Calu3 (cell line): ENCODE results near the gene RXFP1. TPM values are rescaled to one million over a fixed set of nuclear protein-coding genes. Genes with fewer than 3 reads are reported as not detected.

Experiments used
- BruUV-seq: library from RNA; stranded (reverse); fragments of 400-500 nt; replicated peaks from 2 replicates; lab custom pipeline; 2021; lab: Mats Ljungman, UMichigan
- CTCF ChIA-PET: fragments of 300-600 bp; sonication (Branson Sonifier 250); formaldehyde crosslinking; loops from one replicate; lab custom pipeline; 2022; ENCODE audit warnings: antibody characterized with exemption; lab: Charles Lee
- DNase-seq: peaks from one replicate; pipeline ENCODE4 v3.0.0; 2022
- H3K27ac Mint-ChIP-seq: one replicate; pipeline ENCODE4 v1.8.0; 2022; ENCODE audit warnings: mixed read lengths; ENCODE audit not compliant: unreplicated experiment
- H3K27me3 Mint-ChIP-seq: one replicate; pipeline ENCODE4 v1.8.0; 2022; ENCODE audit warnings: mixed read lengths; ENCODE audit not compliant: unreplicated experiment
- H3K36me3 Mint-ChIP-seq: one replicate; pipeline ENCODE4 v1.8.0; 2022; ENCODE audit warnings: mild to moderate bottlenecking, moderate library complexity, mixed read lengths; ENCODE audit not compliant: insufficient read depth, unreplicated experiment
- H3K4me1 Mint-ChIP-seq: one replicate; pipeline ENCODE4 v1.8.0; 2022; ENCODE audit warnings: mild to moderate bottlenecking, low read depth, mixed read lengths; ENCODE audit not compliant: unreplicated experiment
- H3K4me3 Mint-ChIP-seq: one replicate; pipeline ENCODE4 v1.8.0; 2022; ENCODE audit warnings: mild to moderate bottlenecking, low read depth, moderate library complexity, mixed read lengths; ENCODE audit not compliant: unreplicated experiment
- H3K9me3 Mint-ChIP-seq: one replicate; pipeline ENCODE4 v1.8.0; 2022; ENCODE audit warnings: low read depth, mixed read lengths; ENCODE audit not compliant: unreplicated experiment
- CTCF ChIP-seq: fragments of 200-600 bp; IDR thresholded peaks from one replicate; pipeline ENCODE4 v1.8.0; 2022; ENCODE audit warnings: antibody characterized with exemption; ENCODE audit not compliant: unreplicated experiment
- intact Hi-C: fragments of 100-400 bp; cut with micrococcal nuclease; formaldehyde crosslinking; loops from one replicate; pipeline ENCODE4 v1.10.0; 2022; ENCODE audit not compliant: unreplicated experiment
- total RNA-seq: library from RNA; stranded (reverse); gene quantifications from 2 replicates; pipeline ENCODE4 v1.2.3, GENCODE V29; 2022

RXFP1 gene
- total RNA-seq, 1 experiment from 2014 or later: not detected

DNA sequence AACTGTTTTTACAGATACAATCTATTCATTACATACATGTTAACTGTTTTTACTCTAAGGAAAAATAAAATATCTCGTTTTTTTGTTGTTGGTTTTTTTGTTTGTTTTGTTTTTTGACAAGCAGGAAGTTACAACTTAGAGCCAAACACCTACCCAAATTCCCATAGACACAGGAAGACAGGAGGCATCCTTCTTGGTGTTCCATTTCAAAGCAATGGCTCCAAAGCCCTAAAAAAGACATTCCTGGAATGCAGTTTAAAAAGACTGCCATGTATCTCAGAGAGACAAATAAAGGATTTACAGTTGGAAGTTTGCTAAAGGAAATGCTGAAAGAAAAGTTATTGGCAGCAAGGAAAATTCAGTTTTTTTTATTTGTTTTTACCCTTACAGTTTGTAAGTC, 167.1 kb downstream of the RXFP1 start:
- Mint-ChIP-seq H3K27ac (no peak overlapping the region), H3K4me1 (no peaks in the 10 kb centered on the region), H3K9me3 (no peaks in the 10 kb centered on the region), H3K4me3 (no peak overlapping the region), H3K27me3 (no peaks in the 10 kb centered on the region), H3K36me3 (no peaks in the 10 kb centered on the region)
- TF ChIP-seq CTCF: no peak
- intact Hi-C loops: no loop called here
- CTCF ChIA-PET: no interaction called here
- DNase-seq: no peak
- no TSS peak for BruUV-seq

Other genes starting within 250 kb of the RXFP1 start
- 9.6 and 10.1 TPM in 2 replicates for gene C4orf46, start 150.0 kb downstream of the RXFP1 start, total RNA-seq
- 8.4 and 13.8 TPM in 2 replicates for gene ETFDH, start 150.4 kb downstream of the RXFP1 start, total RNA-seq
- gene PPID, start 201.5 kb downstream of the RXFP1 start, total RNA-seq: 32.4 and 34.4 TPM in 2 replicates
- 35.3 and 38.7 TPM in 2 replicates for gene FNIP2, start 247.1 kb downstream of the RXFP1 start, total RNA-seq